Amniotic epithelial cell (primary cell): ENCODE measurements around the gene DMXL1.
A peak's percentile ranks its signal among the peaks of the same experiment; 100 is the strongest.
"Not testable (repeated sequence)": the region's sequence is repeated elsewhere in the genome, so short reads cannot be mapped to it uniquely, and the experiment has no call there.

Source experiments
- DNase-seq: peaks from one replicate; pipeline ENCODE4 v3.0.0-alpha.2; 2010; ENCODE audit warnings: low read depth

The DMXL1 gene

DNA sequence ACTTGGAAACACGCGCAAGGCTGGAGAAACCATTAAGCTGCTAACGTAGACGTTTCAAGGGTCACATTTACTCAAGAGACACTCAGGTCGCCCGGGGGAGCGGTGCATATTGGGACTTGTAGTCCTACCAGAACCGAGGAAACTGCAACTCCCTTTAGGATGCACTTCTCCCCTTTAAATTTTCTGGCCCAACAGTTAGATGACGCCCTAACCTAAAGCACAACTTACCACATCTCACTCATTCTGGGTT lies 384 bp upstream of the DMXL1 start:
- DNase-seq: no peak

DNA sequence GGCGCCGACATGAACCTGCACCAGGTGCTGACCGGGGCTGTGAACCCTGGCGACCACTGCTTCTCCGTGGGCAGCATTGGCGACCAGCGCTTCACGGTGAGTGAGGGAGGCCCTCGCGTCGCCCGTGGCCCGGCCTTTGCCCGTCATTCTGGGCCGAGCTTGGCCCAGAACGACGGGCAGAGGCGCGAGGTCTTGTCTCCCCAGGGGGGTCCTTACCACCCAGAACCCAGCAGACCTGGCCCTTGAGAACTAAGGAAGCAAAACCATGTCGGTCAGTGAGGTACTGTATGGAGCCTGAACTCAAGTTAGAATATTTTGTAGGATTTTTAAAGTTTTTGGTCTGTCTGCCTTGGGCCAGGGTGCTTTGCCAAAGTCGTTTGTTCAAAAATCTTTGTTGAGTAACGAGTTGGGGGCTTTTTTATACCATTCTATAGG lies 691 bp downstream of the DMXL1 start:
- no peak for DNase-seq

DNA sequence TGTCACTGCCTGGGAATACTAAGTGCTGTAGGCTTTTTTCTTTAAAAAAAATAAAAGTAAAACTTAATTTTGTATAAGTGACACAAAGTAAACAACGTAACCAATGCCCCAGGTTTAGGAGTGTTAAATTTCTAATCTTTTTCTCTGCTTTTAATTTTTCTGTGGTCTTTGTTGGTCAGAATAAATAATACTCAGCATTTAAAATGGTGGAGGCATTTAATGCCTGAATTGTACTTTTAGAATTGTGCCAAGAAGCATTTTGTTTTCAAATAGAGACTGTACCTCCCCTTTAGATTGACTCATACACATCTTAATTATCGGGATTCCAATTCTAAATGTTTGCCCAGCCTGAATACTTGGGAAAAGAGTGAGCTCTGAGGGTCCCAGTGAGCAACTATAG lies 1.6 kb downstream of the DMXL1 start:
- no peak for DNase-seq

DNA sequence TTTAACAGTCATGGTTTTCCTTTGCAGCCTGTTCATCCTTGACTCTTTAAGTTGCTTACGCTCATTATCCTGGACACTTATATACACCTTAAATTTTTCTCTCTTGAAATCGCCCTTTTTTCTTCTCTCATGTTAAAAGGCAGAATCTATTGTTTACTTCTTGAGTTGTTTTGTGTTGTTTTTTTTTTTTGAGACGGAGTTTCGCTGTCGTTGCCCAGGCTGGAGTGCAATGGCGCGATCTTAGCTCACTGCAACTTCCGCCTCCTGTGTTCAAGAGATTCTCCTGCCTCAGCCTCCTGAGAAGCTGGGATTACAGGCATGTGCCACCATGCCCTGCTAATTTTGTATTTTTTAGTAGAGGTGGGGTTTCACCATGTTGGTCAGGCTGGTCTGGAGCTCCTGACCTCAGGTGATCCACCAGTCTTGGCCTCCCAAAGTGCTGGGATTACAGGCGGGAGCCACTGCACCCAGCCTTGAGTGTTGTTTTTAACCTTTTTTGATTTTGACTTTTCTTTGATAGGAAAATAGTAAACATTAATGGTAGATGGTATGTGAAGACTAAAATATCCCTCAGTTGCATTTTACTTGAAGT lies 3.0 kb downstream of the DMXL1 start:
- DNase-seq: not testable (repeated sequence)

DNA sequence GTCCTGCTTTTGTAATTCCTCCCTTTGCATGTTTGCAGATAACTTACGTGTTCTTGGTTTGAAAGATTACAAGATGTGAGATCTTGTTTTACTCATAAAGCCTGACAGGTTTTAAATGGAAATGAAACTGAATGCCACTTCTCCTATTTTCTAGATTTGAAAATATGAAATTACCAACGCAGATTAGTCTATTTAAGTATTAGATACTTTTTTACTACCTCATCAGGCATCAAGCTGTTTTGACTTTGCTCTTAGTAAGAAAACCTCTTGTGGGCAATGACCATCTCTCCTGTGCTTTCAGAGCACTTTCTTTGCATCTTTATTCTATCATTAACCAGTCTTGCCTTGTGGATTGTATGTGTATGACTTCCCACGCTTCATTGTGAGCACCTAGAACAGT lies 3.5 kb downstream of the DMXL1 start:
- DNase-seq: no peak

DNA sequence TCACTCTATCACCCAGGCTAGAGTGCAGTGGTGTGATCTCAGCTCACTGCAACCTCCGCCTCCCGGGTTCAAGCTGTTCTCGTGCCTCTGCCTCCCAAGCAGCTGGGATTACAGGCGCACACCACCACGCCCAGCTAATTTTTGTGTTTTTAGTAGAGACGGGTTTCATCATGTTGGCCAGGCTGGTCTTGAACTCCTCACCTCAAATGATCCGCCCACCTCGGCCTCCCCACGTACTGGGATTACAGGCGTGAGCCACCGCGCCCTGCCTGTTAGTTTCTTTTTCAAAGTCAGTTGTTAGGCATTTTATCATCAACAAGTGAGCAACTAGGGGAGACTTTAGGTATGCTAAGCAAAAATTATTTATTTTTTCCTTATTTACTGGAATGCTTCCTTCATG lies 4.4 kb downstream of the DMXL1 start:
- DNase-seq: not testable (repeated sequence)

DNA sequence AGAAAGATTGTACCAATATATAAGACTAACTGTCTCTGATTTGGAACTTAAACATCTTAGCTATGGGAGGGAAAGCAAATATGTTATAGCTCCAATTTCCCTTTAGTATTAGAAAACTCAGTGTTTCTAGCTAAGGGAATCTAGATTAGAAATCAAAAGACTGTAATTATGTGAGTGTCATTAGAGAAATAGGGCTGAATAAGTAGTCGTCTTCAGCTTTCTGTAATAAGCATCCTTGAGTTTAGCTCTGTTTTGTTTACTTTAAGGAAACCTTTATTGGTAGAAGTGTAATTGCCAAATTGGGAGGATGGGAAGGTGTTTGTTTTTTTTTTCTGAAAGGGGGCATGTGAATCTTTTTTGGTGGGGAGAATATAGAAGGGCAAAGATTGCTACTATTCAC lies 5.2 kb downstream of the DMXL1 start:
- DNase-seq: no peak

DNA sequence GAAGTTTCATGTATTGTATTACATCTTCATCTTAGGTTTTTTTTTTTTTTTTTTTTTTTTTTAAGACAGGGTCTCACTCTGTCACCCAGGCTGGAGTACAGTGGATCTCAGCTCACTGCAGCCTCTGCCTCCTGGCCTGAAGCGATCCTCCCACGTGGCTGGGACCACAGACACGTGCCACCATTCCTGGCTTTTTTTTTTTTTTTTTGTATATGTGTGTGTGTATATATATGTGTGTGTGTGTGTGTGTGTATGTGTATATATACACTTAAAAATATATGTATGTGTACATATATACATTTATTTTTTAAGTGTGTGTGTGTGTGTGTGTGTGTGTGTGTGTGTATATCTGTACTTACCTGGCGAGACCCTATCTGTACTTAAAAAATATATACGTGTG lies 6.6 kb downstream of the DMXL1 start:
- no peak for DNase-seq

DNA sequence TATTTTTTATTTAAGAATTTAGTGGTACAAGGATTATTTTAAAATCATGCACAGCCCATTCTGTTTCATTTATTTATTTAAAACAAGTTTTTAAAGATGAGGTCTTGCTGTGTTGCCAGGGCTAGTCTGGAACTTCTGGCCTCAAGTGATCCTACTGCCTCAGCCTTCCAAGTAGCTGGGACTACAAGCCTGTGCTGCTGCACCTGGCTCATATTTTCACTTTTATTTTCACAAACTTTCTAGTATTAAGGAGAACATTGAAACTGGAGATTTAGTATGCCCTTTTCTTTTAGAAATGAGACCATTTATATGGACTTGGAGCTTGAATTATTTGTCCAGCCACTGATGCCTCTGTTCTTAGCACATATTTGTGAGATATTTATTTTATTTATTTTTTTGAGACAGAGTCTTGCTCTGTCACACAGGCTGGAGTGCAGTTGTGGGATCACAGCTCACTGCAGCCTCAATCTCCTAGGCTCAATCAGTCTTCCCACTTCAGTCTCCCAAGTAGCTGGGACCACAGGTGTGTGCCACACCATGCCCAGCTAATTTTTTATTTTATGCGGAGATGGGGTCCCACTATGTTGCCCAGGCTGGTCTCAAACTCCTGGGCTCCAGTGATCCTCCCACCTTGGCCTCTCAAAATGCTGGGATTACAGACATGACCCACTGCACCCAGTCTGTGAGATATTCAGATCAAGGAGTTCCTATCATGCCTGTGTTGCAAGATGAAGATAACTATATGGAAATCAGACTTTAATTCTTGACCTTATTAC lies 7.4 kb downstream of the DMXL1 start:
- DNase-seq: no peak

DNA sequence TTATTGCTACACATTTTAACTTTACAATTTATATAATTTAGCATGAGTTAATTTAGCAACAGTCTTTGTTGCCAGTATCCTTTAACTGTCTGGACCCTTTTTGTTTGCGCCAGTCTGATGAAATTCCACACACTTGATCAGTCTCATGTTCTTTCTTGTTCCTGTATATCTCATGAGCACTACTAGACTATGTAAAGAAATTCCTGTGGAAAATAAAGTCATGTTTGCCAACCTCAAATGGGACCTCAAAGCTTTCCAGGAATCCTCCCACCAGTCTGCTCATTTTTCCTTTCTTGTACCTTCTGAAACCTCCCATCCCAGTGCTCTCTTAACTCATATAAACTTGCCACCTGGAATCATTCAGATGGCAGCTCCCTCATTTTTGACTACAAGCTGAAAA lies 8.0 kb downstream of the DMXL1 start:
- peak; percentile 84 for DNase-seq

DNA sequence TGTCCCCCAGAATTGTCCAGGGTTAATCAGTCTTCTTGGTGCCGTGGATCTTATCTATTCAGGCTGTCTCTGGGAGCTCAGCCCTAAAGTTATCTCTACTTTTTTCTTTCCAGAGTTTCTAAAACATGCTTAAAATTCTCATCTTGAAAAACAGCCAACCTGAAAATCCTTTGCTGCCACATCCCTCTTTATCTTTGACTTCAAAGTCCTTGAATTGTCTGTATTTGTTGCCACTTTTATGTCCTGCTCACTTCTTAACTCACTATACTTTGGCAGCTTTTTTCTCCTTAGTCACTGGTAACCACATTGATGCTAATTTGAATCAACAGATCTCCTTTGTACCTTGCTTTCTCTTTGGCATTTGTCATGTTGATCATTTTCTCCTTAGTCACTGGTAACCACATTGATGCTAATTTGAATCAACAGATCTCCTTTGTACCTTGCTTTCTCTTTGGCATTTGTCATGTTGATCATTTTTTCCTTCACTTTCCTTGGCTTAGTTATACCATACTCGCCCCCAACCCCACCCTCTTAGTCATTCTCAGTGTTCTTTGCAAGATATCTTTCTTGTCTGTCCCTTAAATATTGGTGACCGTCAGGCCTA lies 8.5 kb downstream of the DMXL1 start:
- DNase-seq: peak; percentile 11

DNA sequence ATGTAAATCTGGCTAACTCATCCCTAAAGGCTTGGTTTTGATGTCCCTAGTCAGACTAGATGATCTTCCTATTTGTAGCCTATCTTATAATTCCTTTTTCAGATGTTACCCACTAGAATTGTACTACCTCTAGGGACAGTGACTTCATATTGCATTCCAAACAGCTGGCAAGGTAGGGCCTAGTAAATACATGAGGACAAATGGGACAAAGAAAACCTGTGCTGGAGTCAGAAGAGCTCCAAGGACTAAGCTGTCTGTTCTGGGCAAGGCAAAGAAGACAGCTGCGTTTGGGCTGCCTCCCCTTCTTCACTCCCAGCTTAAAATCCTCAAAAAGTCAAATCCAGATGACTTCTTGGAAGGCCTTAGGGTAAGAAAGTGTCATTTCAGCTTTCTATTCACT lies 10.0 kb downstream of the DMXL1 start:
- no peak for DNase-seq

DNA sequence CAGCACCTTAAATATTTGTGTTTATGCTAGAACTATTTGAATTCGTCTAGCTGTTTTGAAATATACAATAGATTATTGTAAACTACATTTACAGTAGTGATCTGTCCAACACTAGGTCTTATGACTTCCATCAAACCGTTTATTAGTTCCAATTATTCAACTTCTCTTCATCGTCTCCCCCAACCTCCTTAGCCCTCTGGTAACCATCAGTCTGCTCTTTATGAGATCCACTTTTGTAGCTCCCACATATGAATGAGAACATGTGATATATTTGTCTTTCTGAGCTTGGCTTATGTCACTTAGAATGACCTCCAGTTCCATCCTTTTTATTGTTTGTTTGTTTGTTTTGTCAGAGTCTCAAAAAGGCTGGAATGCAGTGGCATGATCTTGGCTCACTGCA lies 11.8 kb downstream of the DMXL1 start:
- DNase-seq: no peak

DNA sequence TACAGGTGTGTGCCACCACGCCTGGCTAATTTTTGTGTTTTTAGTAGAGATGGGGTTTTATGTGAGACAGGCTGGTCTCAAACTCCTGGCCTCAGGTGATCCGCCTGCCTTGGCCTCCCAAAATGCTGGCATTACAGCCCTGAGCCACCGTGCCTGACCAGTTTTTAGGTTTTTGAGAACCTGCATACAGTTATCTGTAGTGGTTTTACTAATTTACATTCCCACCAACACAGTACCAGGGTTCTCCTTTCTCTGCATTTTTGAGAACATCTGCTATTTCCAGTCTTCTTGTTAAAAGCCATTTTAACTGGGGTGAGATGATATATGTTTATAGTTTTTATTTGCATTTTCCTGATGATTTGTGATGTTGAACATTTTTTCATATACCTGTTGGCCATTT lies 12.8 kb downstream of the DMXL1 start:
- DNase-seq: no peak

DNA sequence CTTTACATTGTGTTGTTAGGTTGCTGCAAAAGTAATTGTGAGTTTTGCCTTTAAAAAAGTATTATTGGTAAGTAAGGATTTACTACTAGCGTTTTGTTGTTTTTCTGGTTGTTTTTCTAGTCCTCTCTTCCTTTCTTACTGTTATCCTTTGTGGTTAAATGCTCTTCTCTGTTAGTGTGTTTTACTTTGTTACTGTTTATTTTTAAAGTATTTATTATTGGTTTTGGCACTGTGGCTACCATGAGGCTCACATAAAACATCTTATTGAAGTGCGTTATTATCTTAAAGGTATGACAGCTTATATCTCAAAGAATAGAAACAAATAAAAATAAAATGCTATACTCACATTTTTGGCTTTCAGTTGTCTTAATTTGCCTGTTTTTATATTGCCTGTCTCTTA lies 17.6 kb downstream of the DMXL1 start:
- no peak for DNase-seq

DNA sequence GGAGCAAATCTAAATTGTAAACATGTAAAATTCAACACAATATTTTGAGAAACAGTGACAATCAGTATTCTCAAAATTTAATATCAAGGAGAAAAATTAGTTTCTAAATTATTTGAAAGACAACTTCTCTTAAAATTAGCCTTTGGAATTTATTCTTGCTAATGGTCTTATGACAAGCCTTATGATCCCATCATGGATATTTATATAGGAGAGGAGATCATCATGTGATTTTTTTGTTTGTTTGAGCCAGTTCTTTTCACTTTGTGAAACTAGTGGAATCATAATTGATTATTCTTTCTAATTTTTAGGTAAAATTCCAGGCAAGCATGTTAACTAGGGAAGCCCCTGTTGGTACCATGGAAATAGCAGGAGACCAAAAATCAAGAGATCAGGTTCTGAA lies 24.7 kb downstream of the DMXL1 start:
- no peak for DNase-seq

DNA sequence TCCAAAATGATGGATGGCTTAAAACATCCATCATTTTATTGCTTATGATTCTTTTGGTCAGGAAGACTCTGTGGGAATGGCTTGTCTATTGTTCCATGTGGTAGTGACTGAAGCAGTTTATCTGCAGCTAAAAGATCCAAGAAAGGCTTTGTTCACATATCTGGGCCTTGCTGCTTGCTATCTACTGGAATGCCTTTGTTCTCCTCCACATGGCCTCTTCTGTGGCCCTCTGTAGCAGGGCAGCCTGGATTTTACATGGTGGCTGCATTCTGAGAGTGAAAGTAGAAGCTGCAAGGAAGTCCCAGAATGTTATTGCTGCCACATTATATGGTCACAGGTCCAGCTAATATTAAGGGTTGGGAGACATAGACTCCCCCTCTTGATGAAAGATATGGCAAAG lies 35.1 kb downstream of the DMXL1 start:
- no peak for DNase-seq

DNA sequence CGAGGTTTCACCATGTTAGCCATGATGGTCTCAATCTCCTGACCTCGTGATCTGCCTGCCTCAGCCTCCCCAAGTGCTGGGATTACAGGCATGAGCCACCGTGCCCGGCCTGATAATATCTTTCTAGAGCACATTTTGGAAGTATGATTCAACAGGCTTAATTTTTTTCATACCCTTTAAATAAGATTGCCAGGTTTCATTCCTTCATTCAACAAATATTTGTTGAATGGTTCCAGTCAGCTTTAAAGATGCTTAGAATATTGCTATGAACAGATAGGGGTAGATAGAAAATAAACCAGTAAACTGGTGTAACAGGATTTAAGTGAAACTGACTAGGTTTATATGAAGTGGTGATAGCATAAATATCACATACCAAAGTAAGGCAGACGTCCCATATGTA lies 41.3 kb downstream of the DMXL1 start:
- DNase-seq: no peak

DNA sequence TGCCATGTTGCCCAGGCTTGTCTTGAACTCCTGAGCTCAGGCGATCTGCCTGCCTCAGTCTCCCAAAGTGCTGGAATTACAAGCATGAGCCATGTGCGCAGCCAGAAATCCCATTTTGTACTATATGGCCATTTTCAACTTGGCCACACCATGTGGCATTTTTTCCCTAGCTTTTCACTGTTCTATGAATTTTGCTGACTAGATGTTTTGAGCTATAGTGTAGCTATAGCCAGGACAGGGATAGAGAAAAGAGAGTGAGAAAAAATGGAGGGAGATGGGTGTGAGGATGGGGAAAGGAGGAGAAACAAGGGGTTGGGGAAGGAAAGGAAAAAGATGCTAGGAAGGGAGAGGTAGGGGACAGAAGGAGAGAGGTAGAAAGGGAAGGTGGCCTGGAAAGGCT lies 46.4 kb downstream of the DMXL1 start:
- no peak for DNase-seq

DNA sequence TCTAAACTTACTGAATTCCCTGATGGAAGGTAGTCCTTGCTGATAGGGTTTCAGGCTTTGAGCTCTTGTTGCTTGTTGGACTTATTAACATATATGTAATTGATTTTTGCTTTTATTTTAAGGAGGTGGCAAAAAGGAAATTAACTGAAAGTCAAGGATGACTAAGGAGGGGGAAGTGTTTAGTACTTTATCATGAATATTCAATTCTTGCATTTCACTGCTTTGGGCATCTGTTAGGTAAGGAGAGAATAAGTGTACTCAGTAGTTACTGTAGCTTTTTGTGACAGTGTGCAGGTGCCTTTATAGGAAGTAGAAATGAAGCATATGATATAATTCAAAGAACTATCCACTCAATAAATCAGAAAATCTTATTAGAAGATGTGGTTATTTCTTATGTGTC lies 47.1 kb downstream of the DMXL1 start:
- DNase-seq: no peak

DNA sequence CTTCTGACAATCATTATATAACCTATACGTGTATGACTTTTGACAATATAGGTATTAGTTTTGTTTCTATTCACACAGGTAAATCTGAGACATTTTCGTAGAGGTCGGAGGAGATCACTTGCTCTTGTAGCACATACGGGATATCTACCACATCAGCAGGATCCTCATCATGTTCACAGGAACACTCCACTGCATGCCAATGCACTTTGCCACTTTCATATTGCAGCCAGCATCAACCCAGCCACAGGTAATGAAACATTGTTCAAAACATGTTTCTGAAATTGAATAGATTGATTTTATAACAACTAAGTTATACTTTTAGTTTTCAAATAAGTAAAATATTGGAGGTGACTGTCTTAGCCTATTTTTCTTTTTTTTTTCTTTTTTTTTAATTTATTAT lies 50.0 kb downstream of the DMXL1 start:
- no peak for DNase-seq

DNA sequence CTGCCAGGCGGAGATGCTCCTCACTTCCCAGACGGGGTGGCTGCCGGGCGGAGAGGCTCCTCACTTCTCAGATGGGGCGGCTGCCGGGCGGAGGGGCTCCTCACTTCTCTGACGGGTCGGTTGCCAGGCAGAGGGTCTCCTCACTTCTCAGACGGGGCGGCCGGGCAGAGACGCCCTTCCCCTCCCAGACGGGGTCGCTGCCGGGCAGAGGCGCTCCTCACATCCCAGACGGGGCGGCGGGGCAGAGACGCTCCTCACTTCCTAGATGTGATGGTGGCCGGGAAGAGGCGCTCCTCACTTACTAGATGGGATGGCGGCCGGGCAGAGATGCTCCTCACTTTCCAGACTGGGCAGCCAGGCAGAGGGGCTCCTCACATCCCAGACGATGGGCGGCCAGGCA lies 51.6 kb downstream of the DMXL1 start:
- DNase-seq: not testable (repeated sequence)

DNA sequence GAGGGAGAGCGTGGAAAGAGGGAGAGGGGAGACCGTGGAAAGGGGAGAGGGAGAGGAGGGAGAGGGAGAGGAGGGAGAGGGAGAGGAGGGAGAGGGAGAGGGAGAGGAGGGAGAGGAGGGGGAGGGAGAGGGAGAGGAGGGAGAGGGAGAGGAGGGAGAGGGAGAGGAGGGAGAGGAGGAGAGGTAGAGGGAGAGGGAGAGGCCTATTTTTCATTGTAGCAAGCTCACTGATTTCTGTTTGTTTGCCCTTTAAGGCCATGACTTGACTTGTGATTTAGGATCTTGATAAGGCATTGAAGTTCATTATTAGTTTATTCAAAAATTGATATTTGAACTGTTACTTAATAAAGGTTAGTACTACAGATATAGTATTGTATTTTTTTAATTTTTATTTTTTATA lies 52.4 kb downstream of the DMXL1 start:
- no peak for DNase-seq

DNA sequence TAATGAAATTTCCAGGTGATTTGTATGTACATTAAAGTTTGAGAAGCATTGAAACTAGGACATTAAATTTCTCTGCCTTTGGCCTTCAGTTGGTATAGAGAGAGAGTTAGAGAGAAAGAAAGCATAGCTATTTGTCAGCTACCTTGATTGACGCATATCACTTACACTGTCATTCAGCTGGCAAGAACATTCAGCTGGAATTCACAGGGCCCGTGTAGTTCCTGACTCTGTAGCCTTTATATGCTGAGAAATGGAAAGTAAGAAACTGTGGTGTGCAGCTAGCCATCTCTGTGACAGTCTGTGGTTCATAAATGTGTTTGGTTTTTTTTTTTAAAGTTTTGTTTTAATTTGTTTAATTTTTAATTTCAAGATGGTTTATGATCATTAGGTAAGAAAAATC lies 58.9 kb downstream of the DMXL1 start:
- DNase-seq: no peak
